Measurements from ENCODE around the gene LCTL. TPM values are rescaled to one million over a fixed set of nuclear protein-coding genes. Genes with fewer than 3 reads are reported as not detected.

Gene LCTL
- total and polyA plus RNA-seq, 2 donors (not counting 1 experiment from before 2014, with no cell fraction given) = not detected

- POLR2A ChIA-PET = interaction anchor here (0.6 kb wide), 1 partner anchor 83 kb away, joined by 6 read pairs; the partner anchor contains the start of gene RPL4
- 92% methylated on average over 4 of the region's 5 CpGs for WGBS (ENCODE audit: insufficient coverage)
- intact Hi-C loops (cut with micrococcal nuclease) = loop anchor here (1.0 kb wide), 1 partner anchor 33 kb away; no protein-coding TSS in a partner anchor
- CTCF ChIA-PET = no interaction called here
- TF ChIP-seq CTCF (IDR thresholded peaks at IDR 0.05) (no peak), EZH2 (IDR thresholded peaks at IDR 0.05; ENCODE audit: borderline replicate concordance, insufficient read depth, low read depth, low read length, poor library complexity, severe bottlenecking) (no peak)
- Histone ChIP-seq H3K4me1 (ENCODE audit: control insufficient read depth in 2 of 2, insufficient read depth in 2 of 2, low read length in 2 of 2) (no peaks in the 10 kb centered on the region), H3K4me2 (replicated peaks; ENCODE audit: low read depth, low read length, poor library complexity, severe bottlenecking) (no peak overlapping the region), H3K79me2 (ENCODE audit: control insufficient read depth, insufficient read depth, low read length) (no peaks in the 10 kb centered on the region), H3K27me3 (replicated peaks in 1 of 4; ENCODE audit: control extremely low read depth in 1 of 4, control insufficient read depth in 3 of 4, insufficient read depth in 4 of 4, low read length in 3 of 4) (peaks cover 0 to 19% (median 6%) of the 10 kb centered on the region in 4 experiments), H3K27ac (ENCODE audit: low read length in 2 of 2) (no peak overlapping the region), H3K9me3 (ENCODE audit: control extremely low read depth in 1 of 3, control insufficient read depth in 2 of 3, insufficient read depth in 1 of 3, low read length in 2 of 3) (peaks cover 0 to 8% (median 0%) of the 10 kb centered on the region in 3 donors), H3K9ac (ENCODE audit: low read length) (no peak overlapping the region), H2AFZ (ENCODE audit: insufficient read depth, low read depth, low read length, poor library complexity, severe bottlenecking) (no peak overlapping the region), H3K36me3 (replicated peaks in 1 of 2; ENCODE audit: control extremely low read depth in 1 of 2, control insufficient read depth in 1 of 2, extremely low read depth in 1 of 2, insufficient read depth in 2 of 2, low read length in 1 of 2) (no peaks in the 10 kb centered on the region), H4K20me1 (ENCODE audit: control insufficient read depth, insufficient read depth, low read length, poor library complexity, severe bottlenecking) (no peaks in the 10 kb centered on the region), H3K4me3 (ENCODE audit: control extremely low read depth in 1 of 5, extremely low read depth in 1 of 5, insufficient read depth in 1 of 5, low read depth in 2 of 5, low read length in 4 of 5) (no peak overlapping the region)
- Mint-ChIP-seq H3K27ac (no peak overlapping the region), H3K4me1 (no peaks in the 10 kb centered on the region), H3K9me3 (ENCODE audit: insufficient read depth) (no peaks in the 10 kb centered on the region), H3K27me3 (peaks cover 16% of the 10 kb centered on the region), H3K4me3 (no peak overlapping the region)
- ATAC-seq (ENCODE audit: low read depth) = no peak
- no peak for DNase-seq
These were observed 22.0 kb upstream of the LCTL start for GRCh38 chr15:66587749-66588148.

GRCh38 chr15:66587020-66587419, 21.2 kb upstream of the LCTL start:
- ChIA-PET POLR2A (interaction anchor here (0.6 kb wide), 1 partner anchor 83 kb away, joined by 6 read pairs; the partner anchor contains the start of gene RPL4), CTCF (no interaction called here)
- H3K9me3 Mint-ChIP-seq (ENCODE audit: insufficient read depth) = no peaks in the 10 kb centered on the region
- Histone ChIP-seq H3K4me2 (replicated peaks; ENCODE audit: low read depth, low read length, poor library complexity, severe bottlenecking) (no peak overlapping the region), H3K27me3 (replicated peaks in 1 of 4; ENCODE audit: control extremely low read depth in 1 of 4, control insufficient read depth in 3 of 4, insufficient read depth in 4 of 4, low read length in 3 of 4) (peaks cover 0 to 19% (median 6%) of the 10 kb centered on the region in 4 experiments), H3K4me1 (ENCODE audit: control insufficient read depth in 2 of 2, insufficient read depth in 2 of 2, low read length in 2 of 2) (no peaks in the 10 kb centered on the region), H3K9me3 (ENCODE audit: control extremely low read depth in 1 of 3, control insufficient read depth in 2 of 3, insufficient read depth in 1 of 3, low read length in 2 of 3) (peaks cover 0 to 8% (median 0%) of the 10 kb centered on the region in 3 donors), H3K79me2 (ENCODE audit: control insufficient read depth, insufficient read depth, low read length) (no peaks in the 10 kb centered on the region), H3K4me3 (ENCODE audit: control extremely low read depth in 1 of 5, extremely low read depth in 1 of 5, insufficient read depth in 1 of 5, low read depth in 2 of 5, low read length in 4 of 5) (no peak overlapping the region), H3K27ac (ENCODE audit: low read length in 2 of 2) (no peak overlapping the region), H3K9ac (ENCODE audit: low read length) (no peak overlapping the region), H4K20me1 (ENCODE audit: control insufficient read depth, insufficient read depth, low read length, poor library complexity, severe bottlenecking) (no peaks in the 10 kb centered on the region), H2AFZ (ENCODE audit: insufficient read depth, low read depth, low read length, poor library complexity, severe bottlenecking) (no peak overlapping the region), H3K36me3 (replicated peaks in 1 of 2; ENCODE audit: control extremely low read depth in 1 of 2, control insufficient read depth in 1 of 2, extremely low read depth in 1 of 2, insufficient read depth in 2 of 2, low read length in 1 of 2) (no peaks in the 10 kb centered on the region)
- H3K27me3 Mint-ChIP-seq = peaks cover 16% of the 10 kb centered on the region
- H3K27ac Mint-ChIP-seq = no peak overlapping the region
- TF ChIP-seq CTCF (IDR thresholded peaks at IDR 0.05) = no peak
- no peak for TF ChIP-seq EZH2 (IDR thresholded peaks at IDR 0.05; ENCODE audit: borderline replicate concordance, insufficient read depth, low read depth, low read length, poor library complexity, severe bottlenecking)
- no peak for ATAC-seq (ENCODE audit: low read depth)
- H3K4me3 Mint-ChIP-seq = no peak overlapping the region
- no peaks in the 10 kb centered on the region for H3K4me1 Mint-ChIP-seq
- intact Hi-C loops (cut with micrococcal nuclease) = no loop called here
- no peak for DNase-seq

Data from B cell (primary cell).